GM18868 (cell line): ENCODE results near the gene SMIM38.
"Not testable (repeated sequence)": the region's sequence is repeated elsewhere in the genome, so short reads cannot be mapped to it uniquely, and the experiment has no call there.

Experiments used
- ATAC-seq: cut with Tn5 transposase; IDR thresholded peaks from one replicate; pipeline ENCODE4 v1.9.1; 2021; ENCODE audit warnings: mild to moderate bottlenecking, moderate library complexity; ENCODE audit not compliant: unreplicated experiment

The SMIM38 gene

GRCh38 chr11:69137151-69137844, 18.4 kb upstream of the SMIM38 start:
- ATAC-seq, result no peak

- no peak for ATAC-seq
Measured at GRCh38 chr11:69138265-69138664, 17.5 kb upstream of the SMIM38 start.

- not testable (repeated sequence) for ATAC-seq
Measured at GRCh38 chr11:69140161-69140560, 15.6 kb upstream of the SMIM38 start.

- ATAC-seq, result no peak
Measured at GRCh38 chr11:69140635-69141034, 15.1 kb upstream of the SMIM38 start.

- no peak for ATAC-seq
Measured at GRCh38 chr11:69141742-69142141, 14.0 kb upstream of the SMIM38 start.

GRCh38 chr11:69142895-69143294, 12.8 kb upstream of the SMIM38 start:
- no peak for ATAC-seq

- ATAC-seq, result peak; percentile 48
Measured at GRCh38 chr11:69144316-69145049, 11.3 kb upstream of the SMIM38 start.

- ATAC-seq, result no peak
Measured at GRCh38 chr11:69145050-69145380, 10.7 kb upstream of the SMIM38 start.

GRCh38 chr11:69148377-69148762, 7.4 kb upstream of the SMIM38 start:
- ATAC-seq, result no peak

- no peak for ATAC-seq
Measured at GRCh38 chr11:69148806-69149205, 6.9 kb upstream of the SMIM38 start.

GRCh38 chr11:69149338-69150045, 6.2 kb upstream of the SMIM38 start:
- ATAC-seq, result not testable (repeated sequence)

GRCh38 chr11:69150175-69150574, 5.6 kb upstream of the SMIM38 start:
- no peak for ATAC-seq

- no peak for ATAC-seq
Measured at GRCh38 chr11:69151836-69152235, 3.9 kb upstream of the SMIM38 start.

GRCh38 chr11:69152733-69153421, 2.9 kb upstream of the SMIM38 start:
- no peak for ATAC-seq

GRCh38 chr11:69153661-69154060, 2.1 kb upstream of the SMIM38 start:
- ATAC-seq, result no peak

- no peak for ATAC-seq
Measured at GRCh38 chr11:69154211-69154913, 1.4 kb upstream of the SMIM38 start.

GRCh38 chr11:69154938-69155301, 815 bp upstream of the SMIM38 start:
- ATAC-seq, result no peak

- no peak for ATAC-seq
Measured at GRCh38 chr11:69156235-69156639, 502 bp downstream of the SMIM38 start.

- ATAC-seq, result no peak
Measured at GRCh38 chr11:69156673-69157155, 979 bp downstream of the SMIM38 start.

GRCh38 chr11:69157156-69157821, 1.6 kb downstream of the SMIM38 start:
- no peak for ATAC-seq
